DMS 273 (cell line): ENCODE data around the gene PRR18.

Experiments
- DNase-seq: peaks from one replicate; lab custom pipeline; 2025; ENCODE audit not compliant: unreplicated experiment; lab: John Stamatoyannopoulos, UW

The PRR18 gene

DNA sequence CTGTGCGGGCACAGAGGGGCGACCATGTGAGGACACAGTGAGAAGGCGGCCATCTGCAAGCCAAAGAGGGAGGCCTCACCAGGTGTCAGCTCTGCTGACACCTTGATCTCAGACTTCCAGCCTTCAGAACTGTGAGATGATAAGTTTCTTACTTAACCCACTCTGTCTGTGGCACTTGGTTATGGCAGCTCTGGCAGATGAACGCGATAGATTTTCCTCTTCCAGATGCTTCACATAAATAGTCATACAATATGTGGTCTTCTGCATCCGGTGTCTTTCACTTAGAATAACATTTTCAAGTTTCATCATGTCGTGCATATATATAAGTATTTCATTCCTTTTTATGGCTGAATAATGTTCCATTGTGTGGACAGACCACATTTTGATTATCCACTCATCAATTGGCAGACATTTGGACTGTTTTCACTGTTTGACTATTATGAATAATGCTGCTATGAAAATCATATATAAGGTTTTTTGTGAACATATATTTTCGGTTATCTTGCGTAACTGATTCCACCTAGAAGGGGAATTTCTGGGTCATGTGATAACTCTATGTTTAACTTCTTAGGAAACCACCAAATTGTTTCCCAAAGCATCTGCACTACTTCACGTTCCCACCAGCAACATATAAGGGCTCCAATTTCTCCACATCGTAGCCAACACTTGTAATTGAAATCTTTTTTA lies 30.2 kb downstream of the PRR18 start:
- DNase-seq = no peak

DNA sequence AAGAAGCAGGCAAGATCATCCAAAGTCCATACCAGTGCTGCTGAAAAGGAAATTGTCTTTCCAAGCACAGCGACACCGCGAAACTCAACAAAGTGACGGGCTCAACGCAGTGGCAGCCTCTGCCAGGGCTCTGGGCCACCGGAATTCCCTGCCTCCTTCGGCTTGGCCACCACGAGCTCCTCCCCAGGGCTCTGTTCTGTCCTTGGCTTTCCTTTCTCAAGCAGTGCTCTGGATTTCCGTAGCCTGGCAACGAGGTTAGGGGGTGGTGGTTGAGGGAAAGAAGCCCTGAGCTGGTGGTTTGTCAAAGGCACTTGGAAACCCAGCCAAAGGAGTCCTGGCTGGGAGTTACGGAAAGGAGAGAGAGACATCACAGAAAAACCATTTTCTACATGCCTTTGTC lies 31.2 kb downstream of the PRR18 start:
- DNase-seq = peak; percentile 35

DNA sequence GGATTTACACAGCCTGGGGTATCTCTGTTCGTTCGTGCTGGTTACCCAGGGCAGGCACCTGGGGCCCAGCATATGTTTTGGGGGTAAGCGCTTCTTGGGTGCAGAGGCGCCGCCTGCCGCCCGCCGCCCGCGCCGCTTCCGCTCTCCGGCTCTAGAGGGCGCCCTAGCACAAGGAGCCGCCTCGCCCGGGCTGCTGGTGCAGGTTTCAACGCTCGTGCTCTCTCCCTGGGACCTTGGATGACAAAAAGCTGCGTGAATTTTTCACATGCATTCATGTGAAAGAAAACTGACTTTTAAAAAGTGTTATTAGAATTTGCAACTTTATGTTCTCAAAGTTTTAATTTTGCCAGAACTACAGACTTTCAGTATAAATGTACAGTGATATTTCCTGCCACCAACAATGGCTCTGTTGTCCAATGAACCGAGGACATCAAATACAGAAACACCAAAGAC lies 32.5 kb downstream of the PRR18 start:
- DNase-seq = peak; percentile 76

DNA sequence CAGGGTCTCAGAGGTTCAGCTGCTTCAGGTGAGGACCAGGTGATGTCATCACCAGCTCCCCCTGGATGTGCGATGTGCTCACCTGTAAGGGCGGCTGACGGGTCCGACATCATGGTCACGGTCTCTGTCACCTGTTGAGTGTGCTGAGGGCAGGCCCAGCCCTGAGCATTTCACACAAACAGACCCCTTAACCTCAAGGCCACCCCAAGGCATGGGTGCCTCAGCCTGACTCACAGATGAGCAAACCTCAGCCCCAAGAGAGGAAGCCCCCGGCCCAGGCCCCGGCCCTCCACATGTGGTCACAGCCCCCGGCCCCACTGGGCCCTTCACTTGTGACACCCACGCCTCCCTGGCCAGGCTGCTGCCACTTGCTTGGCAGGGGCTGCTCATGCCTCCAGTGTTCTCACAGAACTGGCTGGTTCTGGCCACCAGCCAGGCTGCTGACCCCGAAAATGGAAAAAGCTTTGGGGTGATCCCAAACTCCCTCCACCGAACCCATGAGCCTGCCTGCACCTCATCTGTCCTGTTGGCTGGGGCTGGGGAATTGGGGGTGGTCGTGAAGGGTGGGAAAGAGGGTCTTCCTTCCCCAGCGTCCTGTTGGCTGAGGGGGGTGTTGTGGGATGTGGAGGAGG lies 33.3 kb downstream of the PRR18 start:
- no peak for DNase-seq

- DNase-seq = no peak
Observed at GRCh38 chr6:166274163-166274562, 34.0 kb downstream of the PRR18 start.

- DNase-seq = no peak
Observed at GRCh38 chr6:166271376-166271765, 36.8 kb downstream of the PRR18 start.

GRCh38 chr6:166270706-166271375 lies 37.4 kb downstream of the PRR18 start:
- DNase-seq = no peak

- DNase-seq = no peak
Observed at GRCh38 chr6:166269301-166270039, 38.7 kb downstream of the PRR18 start.

DNA sequence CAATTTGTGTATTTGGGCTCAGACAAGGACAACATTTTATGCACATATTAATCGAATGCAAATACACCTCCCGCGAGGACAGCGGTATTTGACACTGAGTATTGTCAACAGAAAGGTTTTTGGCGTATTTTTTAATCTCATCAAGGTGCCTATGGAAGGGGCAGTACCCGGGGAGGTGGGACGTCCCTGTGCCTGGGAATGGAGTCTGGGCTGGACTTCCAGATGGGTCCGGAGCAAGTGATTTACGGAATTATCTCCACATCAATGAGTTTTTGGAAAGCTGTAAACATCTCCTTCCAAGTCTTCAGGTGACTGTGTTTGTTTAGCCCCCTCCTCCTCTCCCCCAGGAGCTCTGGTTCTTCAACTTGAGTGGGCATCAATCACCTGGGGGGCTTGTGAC lies 39.8 kb downstream of the PRR18 start:
- no peak for DNase-seq

DNA sequence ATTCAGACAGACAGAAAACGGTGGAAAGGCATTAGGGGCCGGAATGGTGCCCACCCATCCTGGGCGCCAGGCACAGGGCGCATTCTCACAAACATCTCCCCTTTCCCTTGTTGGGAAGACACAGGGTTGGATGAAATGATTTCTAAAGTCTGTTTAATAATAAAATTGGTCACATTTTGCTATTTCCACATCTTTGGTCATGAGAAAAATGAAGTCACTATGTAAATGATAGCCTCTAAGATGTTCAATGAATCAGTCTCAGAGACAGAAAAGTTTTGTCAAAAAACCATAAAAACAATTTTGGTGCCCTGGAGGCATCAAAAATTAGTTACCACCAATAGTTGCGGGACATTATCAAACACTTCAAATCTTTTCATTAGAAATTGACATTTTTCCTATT lies 40.7 kb downstream of the PRR18 start:
- DNase-seq = no peak

DNA sequence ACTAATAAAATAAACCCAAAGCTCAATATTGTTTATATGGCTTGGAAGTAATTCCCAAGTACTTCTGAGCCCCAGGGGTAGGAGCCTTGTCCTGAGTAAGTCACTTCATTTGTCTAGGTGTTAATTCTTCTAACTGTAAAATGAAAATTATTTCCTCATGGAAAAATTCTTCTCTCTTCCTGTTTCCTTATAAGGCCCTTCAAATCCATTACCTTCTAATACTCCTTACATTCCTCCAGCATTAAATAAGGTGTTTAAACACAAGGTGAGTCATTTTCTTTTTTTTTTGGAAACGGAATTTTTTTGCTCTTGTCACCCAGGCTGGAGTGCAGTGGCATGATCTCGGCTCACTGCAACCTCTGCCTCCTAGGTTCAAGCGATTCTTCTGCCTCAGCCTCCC lies 41.9 kb downstream of the PRR18 start:
- DNase-seq = no peak

- DNase-seq = no peak
Observed at GRCh38 chr6:166262743-166263515, 45.3 kb downstream of the PRR18 start.

DNA sequence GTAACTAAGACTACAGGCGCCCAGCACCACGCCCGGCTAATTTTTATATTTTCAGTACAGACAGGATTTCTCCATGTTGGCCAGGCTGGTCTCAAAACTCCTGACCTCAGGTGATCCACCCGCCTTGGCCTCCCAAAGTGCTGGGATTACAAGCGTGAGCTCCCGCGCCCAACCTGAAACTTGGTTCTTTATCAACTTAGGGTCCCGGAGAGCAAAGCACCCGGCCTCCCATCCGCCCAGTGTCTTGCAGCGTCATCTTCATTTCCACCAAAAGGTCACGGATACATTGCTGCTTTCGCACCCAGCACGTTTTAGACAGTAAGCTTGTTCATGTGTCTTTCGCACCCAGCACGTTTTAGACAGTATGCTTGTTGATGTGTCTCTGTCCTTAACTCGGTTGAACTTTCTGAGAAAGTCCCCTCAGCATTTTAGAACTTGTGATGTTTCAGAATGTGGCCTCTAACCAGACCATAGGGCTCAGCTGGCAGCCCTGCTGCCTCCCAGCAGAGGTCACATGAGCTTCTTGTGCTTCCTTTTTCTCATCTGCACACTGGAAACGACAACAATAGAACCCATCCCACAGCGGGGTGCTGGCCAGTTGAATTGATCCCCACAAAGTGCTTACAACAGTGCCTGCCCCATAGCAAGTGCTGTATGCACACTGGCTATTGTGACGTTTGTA lies 48.8 kb downstream of the PRR18 start:
- no peak for DNase-seq

DNA sequence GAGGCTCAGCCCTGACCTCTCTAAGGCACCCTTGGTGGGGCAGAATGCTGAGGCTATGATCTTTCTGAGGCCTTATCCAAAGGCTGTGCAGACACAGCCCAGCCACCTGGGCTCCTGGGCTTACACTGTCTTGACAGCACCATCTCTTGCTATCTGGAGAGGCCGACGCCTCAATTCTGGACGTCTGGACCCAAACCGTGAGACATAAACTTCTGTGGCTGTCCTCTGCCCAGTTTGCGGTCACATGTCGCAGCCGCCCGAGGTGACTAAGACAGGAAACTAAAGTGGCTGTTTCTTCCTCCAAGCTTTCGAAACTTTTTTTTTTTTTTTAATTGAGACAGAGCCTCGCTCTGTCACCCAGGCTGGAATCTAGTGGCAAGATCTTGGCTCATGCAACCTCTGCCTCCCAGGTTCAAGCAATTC lies 49.3 kb downstream of the PRR18 start:
- DNase-seq = no peak

- no peak for DNase-seq
Observed at GRCh38 chr6:166257911-166258318, 50.3 kb downstream of the PRR18 start.
